B cell (primary cell): ENCODE results near the gene PTPRQ. TPM values are rescaled to one million over a fixed set of nuclear protein-coding genes. Genes with fewer than 3 reads are reported as not detected.

Experiments used
- ATAC-seq: fragments of 200-7000 bp; cut with Tn5 transposase; one replicate; pipeline ENCODE4 v1.10.0; 2021; ENCODE audit warnings: low read depth, mild to moderate bottlenecking, moderate number of reproducible peaks, moderate library complexity
- CTCF ChIA-PET: fragments of 350-600 bp; sonication (Branson Sonifier 250); formaldehyde crosslinking; loops from one replicate; lab custom pipeline; 2021; ENCODE audit warnings: antibody characterized with exemption, inconsistent platforms; lab: Charles Lee
- POLR2A ChIA-PET: fragments of 350-600 bp; sonication (Branson Sonifier 250); formaldehyde crosslinking; loops from one replicate; lab custom pipeline; 2021; ENCODE audit warnings: antibody characterized with exemption; lab: Charles Lee
- DNase-seq: peaks from one replicate; pipeline ENCODE4 v3.0.0; 2013
- H2AFZ ChIP-seq: 2 replicates; pipeline ENCODE4 v1.6.1; 2012; ENCODE audit warnings: mild to moderate bottlenecking, low read depth, low read length; ENCODE audit not compliant: insufficient read depth, poor library complexity, severe bottlenecking
- H3K27ac ChIP-seq, 2 donors: 1 replicate in 1 of 2; 2 replicates in 1 of 2; pipeline ENCODE4 v1.5.1; 2012 to 2013; ENCODE audit warnings: low read length in 2 of 2, mild to moderate bottlenecking in 2 of 2, moderate library complexity in 1 of 2
- H3K27me3 ChIP-seq, 4 experiments: fragments of 200-600 bp in 1 of 4; sonication (generic) in 1 of 4; replicated peaks in 1 of 4; 1 replicate in 2 of 4; 2 replicates in 2 of 4; pipeline versions ENCODE4 v1.6.1 to v1.7.0; 2013 to 2016; ENCODE audit warnings: low read length in 3 of 4, mild to moderate bottlenecking in 2 of 4, mixed read lengths in 1 of 4, moderate library complexity in 1 of 4; ENCODE audit not compliant: insufficient read depth in 4 of 4, control insufficient read depth in 3 of 4; ENCODE audit errors: control extremely low read depth in 1 of 4
- H3K36me3 ChIP-seq, 2 experiments: replicated peaks in 1 of 2; 1 replicate in 1 of 2; 2 replicates in 1 of 2; pipeline versions ENCODE4 v1.6.1 to v1.7.1; 2013; ENCODE audit warnings: low read length in 1 of 2; ENCODE audit not compliant: insufficient read depth in 2 of 2, control insufficient read depth in 1 of 2; ENCODE audit errors: control extremely low read depth in 1 of 2, extremely low read depth in 1 of 2
- H3K4me1 ChIP-seq, 2 donors: fragments of 200-600 bp in 1 of 2; sonication (generic) in 1 of 2; 1 replicate in 1 of 2; 2 replicates in 1 of 2; pipeline versions ENCODE4 v1.5.1 to v1.6.1; 2013 to 2017; ENCODE audit warnings: low read length in 2 of 2; ENCODE audit not compliant: control insufficient read depth in 2 of 2, insufficient read depth in 2 of 2
- H3K4me2 ChIP-seq: replicated peaks from 2 replicates; pipeline ENCODE3; 2012; ENCODE audit warnings: mild to moderate bottlenecking, low read depth, low read length; ENCODE audit not compliant: poor library complexity, severe bottlenecking
- H3K4me3 ChIP-seq, 5 experiments: fragments of 200-600 bp in 1 of 5; sonication (generic) in 1 of 5; 1 replicate in 3 of 5; 2 replicates in 2 of 5; pipeline versions ENCODE4 v1.5.1 to v1.7.0; 2011 to 2016; ENCODE audit warnings: low read length in 4 of 5, mild to moderate bottlenecking in 4 of 5, low read depth in 2 of 5, control low read depth in 1 of 5, moderate library complexity in 1 of 5; ENCODE audit not compliant: insufficient read depth in 1 of 5; ENCODE audit errors: control extremely low read depth in 1 of 5, extremely low read depth in 1 of 5
- H3K79me2 ChIP-seq: fragments of 200-600 bp; sonication (generic); one replicate; pipeline ENCODE4 v1.6.0; 2016; ENCODE audit warnings: low read length; ENCODE audit not compliant: control insufficient read depth, insufficient read depth
- H3K9ac ChIP-seq: fragments of 200-600 bp; sonication (generic); 2 replicates; pipeline ENCODE4 v1.6.1; 2017; ENCODE audit warnings: mild to moderate bottlenecking, low read length, moderate library complexity
- H3K9me3 ChIP-seq, 3 donors: one replicate each; pipeline versions ENCODE4 v1.6.1 to v1.7.1; 2013; ENCODE audit warnings: low read length in 2 of 3; ENCODE audit not compliant: control insufficient read depth in 2 of 3, insufficient read depth in 1 of 3; ENCODE audit errors: control extremely low read depth in 1 of 3
- H4K20me1 ChIP-seq: 2 replicates; pipeline ENCODE4 v1.6.0; 2012; ENCODE audit warnings: mild to moderate bottlenecking, low read length; ENCODE audit not compliant: insufficient read depth, control insufficient read depth, poor library complexity, severe bottlenecking
- H3K27ac Mint-ChIP-seq: one replicate; pipeline ENCODE4 v1.8.0; 2021; ENCODE audit warnings: mixed read lengths
- H3K27me3 Mint-ChIP-seq: one replicate; pipeline ENCODE4 v1.8.0; 2021; ENCODE audit warnings: mixed read lengths
- H3K4me1 Mint-ChIP-seq: one replicate; pipeline ENCODE4 v1.8.0; 2021; ENCODE audit warnings: mixed read lengths
- H3K4me3 Mint-ChIP-seq: one replicate; pipeline ENCODE4 v1.8.0; 2021; ENCODE audit warnings: mixed read lengths
- H3K9me3 Mint-ChIP-seq: one replicate; pipeline ENCODE4 v1.8.0; 2022; ENCODE audit warnings: mixed read lengths; ENCODE audit not compliant: insufficient read depth
- EZH2 ChIP-seq: IDR thresholded peaks from 2 replicates; pipeline ENCODE4 v1.6.1; 2012; ENCODE audit warnings: borderline replicate concordance, low read depth, mild to moderate bottlenecking, moderate library complexity, low read length; ENCODE audit not compliant: insufficient read depth, poor library complexity, severe bottlenecking
- WGBS: methylation state at CpG from one replicate; pipeline ENCODE4 v1.1.5; 2013; ENCODE audit warnings: missing lambda C conversion rate; ENCODE audit not compliant: insufficient coverage; 5-methylcytosine and 5-hydroxymethylcytosine counted together
- intact Hi-C: fragments of 100-400 bp; cut with micrococcal nuclease; formaldehyde crosslinking; loops from one replicate; pipeline ENCODE4 v1.10.0; 2022
- polyA plus RNA-seq: library from polyadenylated mRNA; depleted of rRNA; stranded (reverse); fragments of >200 nt; gene quantifications from 2 replicates; pipeline ENCODE4 v1.2.3, GENCODE V29; 2012
- total RNA-seq, 2 donors: library from RNA; stranded (reverse); fragments of 120-200 nt in 1 of 2; gene quantifications; 1 replicate in 1 of 2; 2 replicates in 1 of 2; pipeline versions ENCODE4 v1.2.3 to v1.2.4, GENCODE V29; 2013 to 2022
- TF ChIP-seq, protein P1 (sequence below): fragments of 200-600 bp; IDR thresholded peaks from one replicate; pipeline ENCODE4 v1.8.0; 2022; ENCODE audit warnings: antibody characterized with exemption, mild to moderate bottlenecking

PTPRQ gene
- total and polyA plus RNA-seq, 2 donors (not counting 1 experiment from before 2014, with no cell fraction given) = not detected

GRCh38 chr12:80441921-80442320 is 2.1 kb upstream of the PTPRQ start:
- H3K27me3 ChIP-seq = no peaks in the 10 kb centered on the region
- no peaks in the 10 kb centered on the region for H3K27me3 Mint-ChIP-seq
- DNase-seq = no peak
- no peak overlapping the region for H3K4me3 Mint-ChIP-seq
- ChIA-PET CTCF (no interaction called here), POLR2A (no interaction called here)
- no peaks in the 10 kb centered on the region for H3K9me3 Mint-ChIP-seq
- H3K36me3 ChIP-seq = no peaks in the 10 kb centered on the region
- ATAC-seq = no peak
- H3K9ac ChIP-seq = no peak overlapping the region
- no peaks in the 10 kb centered on the region for H3K9me3 ChIP-seq
- H3K27ac Mint-ChIP-seq = no peak overlapping the region
- H3K27ac ChIP-seq = no peak overlapping the region
- H4K20me1 ChIP-seq = no peaks in the 10 kb centered on the region
- H2AFZ ChIP-seq = no peak overlapping the region
- no peak overlapping the region for H3K4me2 ChIP-seq
- H3K4me1 Mint-ChIP-seq = no peaks in the 10 kb centered on the region
- intact Hi-C loops = no loop called here
- no peaks in the 10 kb centered on the region for H3K4me1 ChIP-seq
- TF ChIP-seq EZH2 = no peak
- TF ChIP-seq, protein P1, sequence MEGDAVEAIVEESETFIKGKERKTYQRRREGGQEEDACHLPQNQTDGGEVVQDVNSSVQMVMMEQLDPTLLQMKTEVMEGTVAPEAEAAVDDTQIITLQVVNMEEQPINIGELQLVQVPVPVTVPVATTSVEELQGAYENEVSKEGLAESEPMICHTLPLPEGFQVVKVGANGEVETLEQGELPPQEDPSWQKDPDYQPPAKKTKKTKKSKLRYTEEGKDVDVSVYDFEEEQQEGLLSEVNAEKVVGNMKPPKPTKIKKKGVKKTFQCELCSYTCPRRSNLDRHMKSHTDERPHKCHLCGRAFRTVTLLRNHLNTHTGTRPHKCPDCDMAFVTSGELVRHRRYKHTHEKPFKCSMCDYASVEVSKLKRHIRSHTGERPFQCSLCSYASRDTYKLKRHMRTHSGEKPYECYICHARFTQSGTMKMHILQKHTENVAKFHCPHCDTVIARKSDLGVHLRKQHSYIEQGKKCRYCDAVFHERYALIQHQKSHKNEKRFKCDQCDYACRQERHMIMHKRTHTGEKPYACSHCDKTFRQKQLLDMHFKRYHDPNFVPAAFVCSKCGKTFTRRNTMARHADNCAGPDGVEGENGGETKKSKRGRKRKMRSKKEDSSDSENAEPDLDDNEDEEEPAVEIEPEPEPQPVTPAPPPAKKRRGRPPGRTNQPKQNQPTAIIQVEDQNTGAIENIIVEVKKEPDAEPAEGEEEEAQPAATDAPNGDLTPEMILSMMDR = no peak
- no peaks in the 10 kb centered on the region for H3K79me2 ChIP-seq
- H3K4me3 ChIP-seq = no peak overlapping the region

DNA sequence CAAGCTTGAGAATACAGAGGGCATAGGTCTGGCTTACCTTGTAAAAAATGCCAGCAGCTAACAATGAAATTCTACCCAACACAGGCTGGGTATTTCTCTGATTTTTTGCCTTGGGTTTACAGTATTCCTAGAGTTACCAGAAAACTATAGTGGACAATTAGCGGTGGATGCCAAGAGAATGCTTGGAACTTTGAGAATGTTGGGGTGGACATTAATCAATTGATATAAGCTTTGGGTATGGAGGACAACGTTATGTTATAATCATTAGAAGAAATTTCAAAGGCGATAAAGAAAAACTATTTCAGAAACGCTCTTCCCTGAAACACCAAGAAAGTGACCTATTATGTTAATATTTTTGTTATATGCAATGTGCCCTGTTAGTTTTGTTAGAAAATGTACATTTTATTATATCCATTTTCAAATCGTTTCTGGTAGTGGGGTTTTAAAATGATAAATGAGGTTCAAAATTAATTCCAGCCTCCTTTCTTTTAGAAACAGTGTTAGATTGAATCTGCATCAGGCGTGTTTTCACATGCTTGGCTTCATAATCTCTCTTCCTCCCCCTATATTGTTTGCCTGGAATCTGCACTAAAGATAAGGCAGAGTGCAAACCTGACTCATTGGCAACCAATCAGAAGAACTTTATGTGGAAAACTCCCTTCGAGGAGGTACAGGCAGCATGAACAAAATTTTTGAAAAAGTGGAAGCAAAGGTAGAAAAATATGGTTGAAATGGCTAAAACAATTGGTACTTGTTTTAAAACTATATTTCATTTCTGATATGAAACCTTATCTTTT is 1.4 kb upstream of the PTPRQ start:
- WGBS = no CpG with 5 or more reads among the region's 7 CpGs
- CTCF ChIA-PET = no interaction called here
- Histone ChIP-seq H3K27me3 (no peaks in the 10 kb centered on the region), H2AFZ (no peak overlapping the region), H3K4me2 (no peak overlapping the region), H3K27ac (no peak overlapping the region), H3K79me2 (no peaks in the 10 kb centered on the region), H3K4me3 (no peak overlapping the region), H4K20me1 (no peaks in the 10 kb centered on the region), H3K9me3 (no peaks in the 10 kb centered on the region), H3K9ac (no peak overlapping the region), H3K4me1 (no peaks in the 10 kb centered on the region), H3K36me3 (no peaks in the 10 kb centered on the region)
- H3K27ac Mint-ChIP-seq = no peak overlapping the region
- DNase-seq (no peak), ATAC-seq (no peak)
- peaks cover 5% of the 10 kb centered on the region for H3K9me3 Mint-ChIP-seq
- intact Hi-C loops = no loop called here
- no peak overlapping the region for H3K4me3 Mint-ChIP-seq
- no peaks in the 10 kb centered on the region for H3K4me1 Mint-ChIP-seq
- H3K27me3 Mint-ChIP-seq = no peaks in the 10 kb centered on the region
- POLR2A ChIA-PET = no interaction called here
- no peak for TF ChIP-seq EZH2
- TF ChIP-seq, protein P1 = no peak
